ENCODE results near the gene KLHL2.
"Not testable (repeated sequence)": the region's sequence is repeated elsewhere in the genome, so short reads cannot be mapped to it uniquely, and the experiment has no call there.

KLHL2 gene, protein sequence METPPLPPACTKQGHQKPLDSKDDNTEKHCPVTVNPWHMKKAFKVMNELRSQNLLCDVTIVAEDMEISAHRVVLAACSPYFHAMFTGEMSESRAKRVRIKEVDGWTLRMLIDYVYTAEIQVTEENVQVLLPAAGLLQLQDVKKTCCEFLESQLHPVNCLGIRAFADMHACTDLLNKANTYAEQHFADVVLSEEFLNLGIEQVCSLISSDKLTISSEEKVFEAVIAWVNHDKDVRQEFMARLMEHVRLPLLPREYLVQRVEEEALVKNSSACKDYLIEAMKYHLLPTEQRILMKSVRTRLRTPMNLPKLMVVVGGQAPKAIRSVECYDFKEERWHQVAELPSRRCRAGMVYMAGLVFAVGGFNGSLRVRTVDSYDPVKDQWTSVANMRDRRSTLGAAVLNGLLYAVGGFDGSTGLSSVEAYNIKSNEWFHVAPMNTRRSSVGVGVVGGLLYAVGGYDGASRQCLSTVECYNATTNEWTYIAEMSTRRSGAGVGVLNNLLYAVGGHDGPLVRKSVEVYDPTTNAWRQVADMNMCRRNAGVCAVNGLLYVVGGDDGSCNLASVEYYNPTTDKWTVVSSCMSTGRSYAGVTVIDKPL

DNA sequence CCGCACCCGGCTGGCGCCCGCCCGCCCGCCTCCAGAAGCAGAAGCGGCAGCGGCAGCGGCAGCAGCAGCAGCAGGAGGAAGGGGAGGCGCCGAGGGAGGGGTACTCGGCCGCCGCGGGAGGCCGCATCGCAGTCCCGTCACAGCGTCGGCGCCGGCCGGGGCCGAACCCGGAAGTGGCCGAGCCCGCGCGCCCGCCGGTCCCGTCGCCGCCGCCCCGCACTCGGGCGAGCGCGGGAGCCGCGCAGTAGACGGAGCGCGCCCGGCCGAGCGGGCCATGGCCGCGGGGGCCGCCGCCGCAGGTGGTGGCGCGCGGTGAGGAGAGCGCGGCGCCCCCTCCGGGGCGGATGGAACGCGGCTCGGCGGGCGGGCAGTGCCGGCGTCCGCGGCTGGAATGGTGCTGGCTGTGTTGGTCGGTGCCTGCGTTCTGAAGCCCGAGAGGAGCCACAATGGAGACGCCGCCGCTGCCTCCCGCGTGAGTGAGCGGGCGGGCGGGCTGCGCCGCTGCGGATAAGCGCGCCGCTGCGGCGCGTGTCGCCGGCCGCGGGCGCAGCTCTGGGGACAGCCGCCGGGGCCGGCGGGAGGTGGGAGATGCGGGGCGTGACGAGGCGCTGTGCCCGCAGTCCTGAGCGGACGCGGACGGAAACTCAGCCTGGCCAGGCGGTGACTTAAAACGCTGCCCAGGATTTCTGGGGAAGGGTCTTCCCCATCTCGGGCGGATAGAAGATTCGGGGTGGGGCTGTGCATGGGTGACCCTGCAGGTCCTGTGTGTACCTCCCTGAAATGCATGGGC is at the start of gene KLHL2:
Gene KLHL2, plus strand, starts transcription at position 131 of the 790 bp plus-strand sequence. Its CDS starts 316 bp downstream, at position 447.
- peak; percentile 81 for DNase-seq (ENCODE audit: low spot score)

DNA sequence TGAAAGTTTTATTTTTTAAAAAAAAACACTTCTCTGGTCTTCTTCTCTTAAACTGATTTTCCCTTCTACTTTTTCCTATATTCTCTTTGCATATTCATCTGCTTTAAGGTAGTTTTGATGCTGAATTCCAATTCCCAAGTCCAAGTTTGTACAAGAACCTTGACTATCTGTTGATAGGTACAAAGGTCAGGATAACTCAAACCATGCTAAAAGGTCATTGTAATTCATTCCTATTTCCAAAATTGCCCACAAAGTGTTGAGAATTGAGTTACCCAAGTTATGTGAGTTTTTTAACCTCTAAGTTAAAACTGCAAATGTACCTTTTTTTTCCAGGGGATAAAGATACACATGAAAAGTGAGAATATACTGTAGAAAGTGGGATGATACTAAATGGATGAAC is 48.6 kb upstream of the KLHL2 start:
- no peak for DNase-seq (ENCODE audit: low spot score)

DNA sequence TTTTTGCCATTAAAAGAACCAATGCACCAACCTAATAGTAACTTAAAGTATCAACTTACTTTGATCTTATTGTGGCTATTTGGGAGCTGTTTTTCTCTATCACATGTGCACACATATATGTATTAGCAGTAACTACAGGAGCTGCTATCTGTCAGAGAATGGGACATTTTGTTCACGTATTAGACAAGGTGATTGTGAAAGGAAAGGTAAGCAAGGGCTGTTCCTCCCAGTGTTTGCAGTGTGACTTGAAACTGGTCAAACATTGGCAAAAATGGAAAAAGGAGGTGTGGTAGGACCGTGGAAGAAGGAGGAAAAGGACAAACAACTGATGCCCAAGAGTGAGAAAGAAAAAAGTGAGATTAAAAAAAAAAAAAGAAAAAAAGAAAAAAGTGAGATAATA is 43.1 kb upstream of the KLHL2 start:
- no peak for DNase-seq (ENCODE audit: low spot score)

DNA sequence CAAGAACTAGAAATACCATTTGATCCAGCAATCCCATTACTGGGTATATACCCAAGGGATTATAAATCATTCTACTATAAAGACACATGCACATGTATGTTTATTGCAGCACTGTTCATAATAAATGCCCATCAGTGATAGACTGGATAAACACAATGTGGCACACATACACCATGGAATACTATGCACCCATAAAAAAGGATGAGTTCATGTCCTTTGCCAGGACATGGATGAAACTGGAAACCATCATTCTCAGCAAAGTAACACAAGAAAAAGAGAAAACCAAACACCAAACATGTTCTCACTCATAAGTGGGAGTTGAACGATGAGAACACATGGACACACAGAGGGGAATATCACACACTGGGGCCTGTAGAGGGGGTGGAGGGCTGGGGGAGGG is 40.5 kb upstream of the KLHL2 start:
- DNase-seq (ENCODE audit: low spot score), result not testable (repeated sequence)

DNA sequence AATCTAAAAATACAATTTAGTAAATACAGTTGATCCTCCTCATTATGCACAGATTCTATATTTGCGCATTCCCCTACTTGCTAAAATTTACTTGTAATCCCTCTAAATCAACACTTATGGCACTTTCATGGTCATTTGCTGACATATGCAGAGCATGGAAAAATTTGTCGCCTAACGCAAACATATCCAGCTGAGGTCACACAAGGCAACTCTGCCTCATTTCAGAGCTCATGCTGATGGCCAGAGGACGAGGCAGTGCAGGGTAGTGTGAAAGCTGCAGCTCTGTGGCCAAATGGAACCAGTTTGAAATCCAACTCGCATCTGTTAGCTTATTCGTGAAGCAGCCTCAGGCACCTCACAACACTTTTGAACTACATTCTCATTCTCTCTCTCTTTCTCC is 39.7 kb upstream of the KLHL2 start:
- no peak for DNase-seq (ENCODE audit: low spot score)

DNA sequence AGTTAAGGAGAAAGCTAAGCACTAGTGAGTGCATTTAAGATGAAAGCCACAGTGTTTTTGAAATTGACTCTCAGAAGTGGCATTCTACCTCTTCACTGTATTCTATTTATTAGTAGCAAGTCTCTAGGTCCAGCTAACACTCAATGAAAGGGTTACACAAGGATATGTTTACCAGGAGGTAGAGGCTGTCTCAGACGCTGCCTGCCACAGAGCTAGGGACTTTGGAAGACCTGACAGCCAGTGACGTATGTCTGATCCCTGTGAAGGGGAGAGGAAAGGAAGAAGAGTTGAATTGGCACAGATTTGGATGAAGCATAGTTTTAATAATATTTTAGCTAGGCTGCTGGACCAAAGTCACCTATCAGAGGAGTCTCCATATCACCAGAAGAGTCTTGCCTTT is 36.5 kb upstream of the KLHL2 start:
- no peak for DNase-seq (ENCODE audit: low spot score)

DNA sequence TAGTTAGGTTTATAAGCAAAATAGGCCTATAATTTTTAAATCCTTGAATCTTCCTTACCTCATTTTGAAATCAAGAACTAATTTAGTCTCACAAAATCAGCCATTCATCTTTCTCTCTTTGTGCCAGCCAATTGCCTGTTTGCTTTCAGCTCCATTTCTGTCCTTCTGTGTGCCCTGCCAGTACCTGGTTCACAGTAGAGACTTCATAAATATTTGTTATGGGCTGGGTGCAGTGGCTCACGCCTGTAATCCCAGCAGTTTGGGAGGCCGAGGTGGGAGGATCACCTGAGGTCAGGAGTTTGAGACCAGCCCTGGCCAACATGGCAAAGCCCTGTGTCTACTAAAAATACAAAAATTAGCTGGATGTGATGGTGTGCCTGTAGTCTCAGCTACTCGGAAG is 31.9 kb upstream of the KLHL2 start:
- not testable (repeated sequence) for DNase-seq (ENCODE audit: low spot score)

DNA sequence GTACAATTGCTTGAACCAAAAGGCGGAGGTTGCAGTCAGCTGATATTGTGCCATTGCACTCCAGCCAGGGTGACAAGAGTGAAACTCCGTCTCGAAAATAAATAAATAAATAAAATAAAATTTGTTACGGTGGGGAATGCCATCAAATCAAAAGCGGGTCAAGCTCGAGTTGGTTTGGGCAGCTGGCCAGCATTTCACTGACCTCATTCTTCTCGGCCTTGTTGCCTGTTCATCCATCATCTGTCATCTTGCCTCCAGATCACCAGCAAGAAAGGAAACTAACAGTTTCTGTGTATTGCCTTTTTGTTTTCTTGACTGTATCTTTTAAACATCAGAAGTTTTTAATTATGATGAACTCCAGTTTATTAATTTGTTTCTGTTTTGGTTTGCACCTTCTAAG is 31.5 kb upstream of the KLHL2 start:
- no peak for DNase-seq (ENCODE audit: low spot score)

DNA sequence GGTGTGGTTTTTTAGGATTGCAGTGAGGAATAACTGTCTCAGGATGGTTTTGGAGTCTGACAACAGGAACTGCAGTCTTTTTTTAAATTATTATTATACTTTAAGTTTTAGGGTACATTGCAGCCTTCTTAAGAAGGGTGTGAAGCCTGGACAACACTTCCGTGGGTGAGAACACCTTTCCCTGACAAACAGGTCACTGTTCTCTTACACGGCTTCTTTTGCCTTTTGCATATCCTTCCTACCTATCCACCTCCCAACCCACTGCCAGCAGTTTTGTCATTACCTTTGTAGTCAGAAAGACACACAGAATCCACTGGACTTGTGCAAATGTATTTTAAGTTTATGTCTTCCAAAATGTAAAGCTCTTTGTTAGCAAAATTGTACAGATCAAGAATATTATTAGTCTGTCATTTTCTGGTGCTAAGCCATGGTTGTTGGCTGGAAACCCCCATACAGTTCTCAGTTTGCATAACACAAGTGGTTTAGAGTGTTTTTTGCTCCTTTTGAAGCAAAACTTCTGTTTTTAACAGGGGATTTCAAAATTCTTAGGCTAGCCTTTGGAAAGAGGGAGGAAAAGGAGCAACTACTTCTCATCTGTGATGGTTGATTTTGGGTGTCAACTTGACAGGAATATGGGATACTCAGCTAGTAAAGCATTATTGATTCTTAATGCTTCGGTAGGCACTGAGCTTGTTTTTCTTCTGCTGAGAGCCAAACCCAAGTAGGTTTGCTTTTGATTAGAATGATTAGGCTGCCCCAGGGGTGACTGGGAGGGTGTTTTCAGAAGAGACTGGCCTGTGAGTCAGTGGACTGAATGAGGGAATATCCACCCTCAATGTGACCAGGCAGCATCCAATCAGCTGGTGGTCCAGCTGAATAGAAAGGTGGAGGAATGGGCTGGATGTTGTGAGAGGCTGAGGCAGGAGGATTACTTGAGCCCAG is 29.4 kb upstream of the KLHL2 start:
- DNase-seq (ENCODE audit: low spot score), result no peak

DNA sequence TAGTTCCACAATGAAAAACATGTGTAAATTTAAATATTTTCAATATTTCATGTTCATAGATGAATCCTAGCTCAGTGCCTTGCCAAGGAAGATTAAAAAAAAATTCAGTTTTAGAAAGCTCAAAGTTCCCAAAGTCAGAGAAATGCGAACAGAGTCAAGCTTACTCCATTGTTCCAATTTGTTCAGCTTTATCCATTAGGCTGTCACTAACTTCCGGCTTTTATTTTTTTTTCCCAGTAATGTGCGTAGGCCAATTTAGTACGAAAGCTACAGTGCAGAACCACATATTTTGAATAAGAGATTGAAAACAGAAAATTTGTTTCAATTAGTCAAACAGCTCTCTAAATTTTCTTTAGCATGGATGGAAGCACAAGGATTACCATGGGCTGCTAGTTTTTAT is 23.1 kb upstream of the KLHL2 start:
- no peak for DNase-seq (ENCODE audit: low spot score)

DNA sequence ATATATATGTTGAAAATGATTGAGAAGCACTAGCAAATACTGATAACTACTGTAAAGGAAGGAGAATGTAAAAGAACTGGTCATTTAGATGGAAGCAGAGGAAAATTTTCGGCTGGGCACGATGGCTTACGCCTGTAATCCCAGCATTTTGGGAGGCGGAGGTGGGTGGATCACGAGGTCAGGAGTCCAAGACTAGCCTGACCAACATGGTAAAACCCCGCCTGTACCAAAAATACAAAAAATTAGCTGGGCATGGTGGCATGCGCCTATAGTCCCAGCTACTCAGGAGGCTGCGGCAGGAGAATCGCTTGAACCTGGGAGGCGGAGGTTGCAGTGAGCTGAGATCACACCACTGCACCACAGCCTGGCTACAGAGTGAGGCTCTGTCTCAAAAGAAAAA is 22.4 kb upstream of the KLHL2 start:
- DNase-seq (ENCODE audit: low spot score), result not testable (repeated sequence)

DNA sequence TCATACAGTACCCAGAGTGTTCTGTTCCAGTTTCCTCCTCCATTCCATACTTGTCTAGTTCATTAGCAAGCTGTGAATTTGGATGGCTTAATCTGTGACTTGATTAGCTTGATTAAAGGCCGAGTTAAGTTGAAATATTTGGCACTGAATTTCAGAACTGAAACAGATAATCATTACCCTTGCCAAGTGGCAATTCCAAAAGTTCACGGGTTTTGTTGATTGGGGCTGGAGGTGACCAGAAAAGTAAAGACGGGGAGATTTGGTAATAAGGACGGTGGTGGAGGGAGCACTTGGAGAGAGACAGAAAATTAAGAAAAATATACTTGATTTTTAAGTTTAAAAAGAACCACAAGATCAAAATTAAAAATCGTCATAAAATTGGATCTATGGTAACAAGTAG is 21.9 kb upstream of the KLHL2 start:
- no peak for DNase-seq (ENCODE audit: low spot score)

DNA sequence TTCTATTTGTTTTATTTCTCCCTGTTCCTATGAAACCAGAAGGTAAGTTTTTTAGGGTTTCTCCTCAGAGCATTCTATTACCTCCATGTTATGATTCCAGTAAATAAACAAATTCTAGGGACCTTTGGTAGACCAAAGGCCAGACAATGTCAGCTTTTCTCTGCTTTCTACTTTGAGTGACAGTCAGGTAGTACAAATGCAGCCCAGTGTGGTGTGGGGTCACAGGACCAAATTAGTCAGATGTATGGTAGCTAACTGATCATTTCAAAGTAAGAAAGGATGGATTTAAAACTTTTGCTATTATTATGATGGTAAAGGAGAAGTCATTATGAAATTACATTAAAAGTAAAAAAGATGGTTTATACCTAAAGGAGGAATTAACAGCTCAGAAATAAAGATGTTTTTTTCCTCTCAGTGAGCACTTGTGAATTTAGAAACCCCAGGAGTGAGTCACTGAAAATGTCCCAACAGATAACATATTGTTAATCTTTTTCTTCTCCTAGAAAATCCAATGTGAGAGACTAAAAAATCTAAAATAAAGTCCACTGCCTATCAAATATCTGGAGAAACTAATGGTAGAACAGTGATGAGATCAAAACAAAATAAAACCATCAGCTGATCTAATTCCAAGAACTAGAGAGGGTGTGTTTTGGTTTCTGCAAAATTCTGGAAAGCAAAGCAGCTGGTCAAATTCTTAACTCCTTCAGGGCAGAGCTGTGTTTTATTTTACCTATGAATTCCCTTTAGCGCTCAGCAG is 16.6 kb upstream of the KLHL2 start:
- no peak for DNase-seq (ENCODE audit: low spot score)

DNA sequence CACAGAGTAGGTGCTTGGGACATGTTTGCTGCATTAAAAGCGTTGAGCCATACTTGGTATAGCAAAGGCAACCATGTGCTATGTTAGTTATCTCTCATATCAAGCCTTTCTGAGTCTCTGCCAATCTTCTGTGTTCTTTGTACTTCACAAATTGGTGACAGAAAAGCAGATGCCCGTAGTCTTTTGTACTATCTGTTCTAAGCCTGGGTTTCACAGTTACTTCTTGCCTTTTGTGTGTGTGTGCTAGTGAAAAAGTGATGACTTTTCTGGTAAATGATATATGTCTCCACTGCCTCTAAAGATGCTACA is 16.1 kb upstream of the KLHL2 start:
- no peak for DNase-seq (ENCODE audit: low spot score)

DNA sequence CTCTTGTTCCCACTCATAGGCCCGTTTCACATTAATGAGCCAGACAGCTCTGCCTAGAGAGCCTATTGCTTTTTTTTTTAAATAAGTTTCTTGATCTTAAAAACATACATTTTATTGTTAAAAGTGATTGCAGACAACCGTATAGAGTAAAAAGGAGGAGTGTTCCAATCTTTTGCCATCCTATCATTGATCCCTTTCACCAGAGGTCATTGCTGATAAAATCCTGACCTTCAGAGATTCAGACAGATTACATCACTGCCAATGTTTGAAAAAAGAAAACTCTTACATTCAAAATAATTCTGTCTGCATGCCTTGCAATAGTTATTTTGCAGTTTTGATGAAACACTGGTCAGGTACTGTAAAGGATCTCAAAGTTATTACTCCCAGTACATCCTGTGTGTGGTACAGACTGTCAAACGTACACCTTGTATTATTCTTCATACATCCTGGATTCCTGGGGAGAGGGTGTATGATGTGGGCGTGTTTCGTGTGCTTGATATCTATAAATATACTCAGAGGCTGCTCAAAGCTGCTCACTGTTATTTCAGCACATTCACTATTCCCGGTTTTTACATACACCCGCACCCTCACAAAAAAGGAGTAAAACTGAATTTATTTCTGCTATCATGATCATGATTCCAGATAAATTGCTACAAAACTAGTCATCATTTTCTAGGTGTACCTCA is 15.4 kb upstream of the KLHL2 start:
- no peak for DNase-seq (ENCODE audit: low spot score)

DNA sequence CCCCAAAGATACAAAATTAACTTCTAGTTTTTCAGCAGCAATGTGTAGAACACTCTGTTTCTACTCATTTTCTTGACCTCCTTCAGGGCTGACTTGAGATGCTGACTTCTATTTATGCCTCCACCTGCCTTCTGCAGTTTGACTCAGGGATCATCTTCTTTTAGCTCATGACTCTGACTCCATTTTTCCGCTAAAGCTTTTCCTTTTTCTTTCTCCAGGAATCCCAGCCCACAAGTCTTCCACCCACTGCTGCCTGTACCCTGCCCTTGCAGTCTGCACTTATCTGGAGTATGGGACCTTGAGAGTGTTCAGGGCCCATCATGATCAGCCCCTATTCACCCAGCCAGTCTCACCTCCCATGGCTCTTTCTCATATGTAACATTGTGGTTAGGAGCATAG is 14.9 kb upstream of the KLHL2 start:
- DNase-seq (ENCODE audit: low spot score), result no peak

DNA sequence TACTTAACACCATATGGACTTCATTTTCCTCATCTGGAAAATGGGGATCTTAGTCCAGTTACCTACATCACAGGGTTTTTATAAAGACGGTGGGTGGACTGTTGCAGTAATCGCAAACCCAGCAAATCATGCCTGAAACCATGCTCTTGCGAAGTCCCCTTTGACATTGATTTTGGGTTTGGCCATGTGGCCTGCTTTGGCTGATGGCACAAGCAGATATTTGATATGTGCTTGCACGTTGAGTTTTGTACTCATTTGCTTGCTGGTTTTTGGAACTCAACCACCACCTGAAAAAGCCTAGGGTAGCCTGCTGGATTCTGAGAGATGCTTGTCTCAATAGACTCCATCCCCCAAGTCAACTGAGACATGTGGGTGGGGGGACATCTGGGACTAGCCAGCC is 14.4 kb upstream of the KLHL2 start:
- no peak for DNase-seq (ENCODE audit: low spot score)

DNA sequence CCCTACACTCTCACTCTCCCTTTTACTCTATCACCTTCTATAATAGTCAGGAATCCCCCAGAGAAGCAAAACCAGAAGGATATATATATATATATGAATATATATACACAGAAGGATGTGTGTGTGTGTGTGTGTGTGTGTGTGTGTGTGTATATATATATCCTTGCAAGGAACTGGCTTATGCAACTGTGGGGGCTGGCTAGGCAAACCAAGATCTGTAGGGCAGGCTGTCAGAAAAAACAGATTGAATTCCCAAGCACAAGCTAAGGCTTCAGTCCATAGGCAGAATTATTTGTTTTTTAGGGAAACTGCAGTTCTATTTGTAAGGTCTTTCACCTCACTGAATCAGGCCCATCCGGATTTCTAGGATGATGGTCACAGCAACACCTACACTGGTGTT is 13.0 kb upstream of the KLHL2 start:
- no peak for DNase-seq (ENCODE audit: low spot score)

DNA sequence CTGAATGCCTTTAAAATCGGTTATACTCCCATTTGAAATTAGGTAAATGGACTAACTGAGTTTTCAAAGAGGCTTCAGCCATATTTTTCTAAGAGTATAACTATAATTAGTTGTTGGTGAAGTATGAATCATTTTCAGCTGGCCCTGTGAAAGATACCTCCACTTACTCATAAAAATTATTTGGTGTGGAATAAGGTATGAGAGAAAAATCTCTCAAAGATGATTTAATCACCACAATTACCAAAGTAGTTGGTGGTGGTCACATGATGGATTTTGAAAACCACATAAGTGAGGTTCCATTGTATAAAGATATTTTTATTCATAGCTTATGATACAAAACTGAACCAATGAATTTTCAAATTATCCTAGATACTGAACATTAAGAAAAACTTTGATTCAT is 9.0 kb upstream of the KLHL2 start:
- DNase-seq (ENCODE audit: low spot score), result no peak

DNA sequence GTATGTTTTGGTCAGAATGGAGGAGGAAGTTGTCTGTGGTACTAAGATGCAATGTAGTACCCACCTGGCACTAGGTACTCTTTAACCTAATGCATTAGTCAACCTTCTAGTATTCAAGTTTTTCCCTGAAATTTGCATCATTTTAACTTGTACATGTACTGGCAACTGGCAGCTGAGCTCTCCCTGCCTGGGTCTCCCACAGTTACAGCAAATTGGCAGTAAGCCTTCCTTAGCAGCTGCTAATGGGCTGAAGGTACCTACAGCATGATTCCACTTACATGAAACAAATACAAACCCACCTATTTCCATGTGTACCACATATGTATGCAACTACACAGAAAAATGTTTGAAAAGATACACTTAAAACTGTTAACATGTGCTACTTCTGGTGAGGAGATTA is 8.1 kb upstream of the KLHL2 start:
- DNase-seq (ENCODE audit: low spot score), result no peak

DNA sequence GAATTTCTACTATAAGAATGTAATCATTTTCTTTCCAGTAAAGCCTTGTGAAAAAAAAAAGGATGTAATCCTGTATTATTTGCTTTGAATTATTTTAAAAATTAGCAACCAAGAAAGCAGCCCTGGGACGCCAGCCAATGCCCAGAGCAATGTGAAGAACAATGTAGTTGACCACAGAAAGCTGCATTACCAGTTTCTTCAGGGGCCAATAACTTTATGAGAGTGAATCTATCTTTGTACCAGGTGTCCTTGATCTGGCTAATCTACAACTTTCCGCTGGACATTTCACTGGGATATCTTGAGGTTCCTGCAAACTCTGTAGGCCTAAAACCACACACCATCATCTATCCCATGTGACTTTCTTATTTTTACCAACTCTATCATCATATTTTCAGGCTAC is 7.6 kb upstream of the KLHL2 start:
- DNase-seq (ENCODE audit: low spot score), result no peak

Measured in LoVo (cell line).